Neutrophil (primary cell): ENCODE measurements around the gene SPAG9.
A peak's percentile ranks its signal among the peaks of the same experiment; 100 is the strongest.

Experiments used
- H3K27ac ChIP-seq: fragments of 200-600 bp; sonication (generic); 2 replicates; pipeline ENCODE4 v1.5.1; 2016; ENCODE audit warnings: mild to moderate bottlenecking, moderate library complexity
- H3K27me3 ChIP-seq: fragments of 200-600 bp; sonication (generic); 2 replicates; pipeline ENCODE4 v1.6.0; 2016; ENCODE audit warnings: mild to moderate bottlenecking
- H3K36me3 ChIP-seq: fragments of 200-600 bp; sonication (generic); 2 replicates; pipeline ENCODE4 v1.5.1; 2017
- H3K4me1 ChIP-seq, 2 experiments: fragments of 200-600 bp in 1 of 2; sonication (generic) in 1 of 2; 1 replicate in 1 of 2; 2 replicates in 1 of 2; pipeline versions ENCODE4 v1.5.1 to v1.6.1; 2013 to 2016; ENCODE audit warnings: low read depth in 1 of 2, low read length in 1 of 2, mild to moderate bottlenecking in 1 of 2, moderate library complexity in 1 of 2; ENCODE audit not compliant: control insufficient read depth in 1 of 2, insufficient read depth in 1 of 2
- H3K4me3 ChIP-seq, 2 experiments: fragments of 200-600 bp in 1 of 2; sonication (generic) in 1 of 2; 1 replicate in 1 of 2; 2 replicates in 1 of 2; pipeline ENCODE4 v1.5.1; 2013 to 2016; ENCODE audit warnings: low read depth in 1 of 2, low read length in 1 of 2, mild to moderate bottlenecking in 1 of 2, moderate library complexity in 1 of 2
- H3K9me3 ChIP-seq: fragments of 200-600 bp; sonication (generic); 2 replicates; pipeline ENCODE4 v1.5.1; 2016
- CTCF ChIP-seq: fragments of 200-600 bp; sonication (generic); IDR thresholded peaks from 2 replicates; pipeline ENCODE4 v1.5.1; 2016; ENCODE audit warnings: antibody characterized with exemption

Gene SPAG9

GRCh38 chr17:51060396-51060795, 60.3 kb downstream of the SPAG9 start:
- peaks cover 8 to 10% of the 10 kb centered on the region in 2 experiments for H3K4me1 ChIP-seq
- H3K27me3 ChIP-seq, result no peaks in the 10 kb centered on the region
- H3K4me3 ChIP-seq, result no peak overlapping the region
- no peak for TF ChIP-seq CTCF
- H3K36me3 ChIP-seq, result no peaks in the 10 kb centered on the region
- no peak overlapping the region for H3K27ac ChIP-seq
- H3K9me3 ChIP-seq, result no peaks in the 10 kb centered on the region

- no peaks in the 10 kb centered on the region for H3K9me3 ChIP-seq
- no peak overlapping the region for H3K4me3 ChIP-seq
- no peak for TF ChIP-seq CTCF
- H3K27me3 ChIP-seq, result no peaks in the 10 kb centered on the region
- H3K27ac ChIP-seq, result peak overlapping the region; percentile 40
- H3K4me1 ChIP-seq, result peaks cover 8 to 9% of the 10 kb centered on the region in 2 experiments
- H3K36me3 ChIP-seq, result peaks cover 5% of the 10 kb centered on the region
Observed at GRCh38 chr17:51059781-51060180, 60.9 kb downstream of the SPAG9 start.

- no peaks in the 10 kb centered on the region for H3K27me3 ChIP-seq
- no peaks in the 10 kb centered on the region for H3K9me3 ChIP-seq
- H3K36me3 ChIP-seq, result peaks cover 9% of the 10 kb centered on the region
- no peak for TF ChIP-seq CTCF
- H3K4me3 ChIP-seq, result no peak overlapping the region
- H3K27ac ChIP-seq, result peak overlapping the region; percentile 46
- H3K4me1 ChIP-seq, result no peaks in the 10 kb centered on the region
Observed at GRCh38 chr17:51057534-51057933, 63.1 kb downstream of the SPAG9 start.

- peak overlapping the region; percentile 46 for H3K27ac ChIP-seq
- TF ChIP-seq CTCF, result no peak
Observed at GRCh38 chr17:51056813-51057510, 63.7 kb downstream of the SPAG9 start.

GRCh38 chr17:51054748-51055147, 65.9 kb downstream of the SPAG9 start:
- no peak for TF ChIP-seq CTCF
- Histone ChIP-seq H3K4me1 (no peaks in the 10 kb centered on the region), H3K4me3 (no peak overlapping the region), H3K27me3 (no peaks in the 10 kb centered on the region), H3K36me3 (peaks cover 9% of the 10 kb centered on the region), H3K9me3 (no peaks in the 10 kb centered on the region), H3K27ac (no peak overlapping the region)

More at GRCh38 chr17:51056813-51057510, 63.7 kb downstream of the SPAG9 start:
- H3K27me3 ChIP-seq, result no peaks in the 10 kb centered on the region
- H3K4me1 ChIP-seq, result no peaks in the 10 kb centered on the region
- H3K4me3 ChIP-seq, result no peak overlapping the region
- peaks cover 9% of the 10 kb centered on the region for H3K36me3 ChIP-seq
- H3K9me3 ChIP-seq, result no peaks in the 10 kb centered on the region
